ENCODE measurements around the gene CNR1. TPM values are rescaled to one million over a fixed set of nuclear protein-coding genes. Genes with fewer than 3 reads are reported as not detected.

The CNR1 gene
- total RNA-seq, 1 experiment from 2014 or later, result 0.13 TPM

GRCh38 chr6:88137915-88138314 lies 28.2 kb downstream of the CNR1 start:
- Histone ChIP-seq H3K9me3 (ENCODE audit: control insufficient read depth, insufficient read depth, low read depth, low read length) (no peaks in the 10 kb centered on the region), H3K4me3 (ENCODE audit: low read depth in 2 of 2, low read length in 2 of 2) (no peak overlapping the region), H3K4me1 (ENCODE audit: control insufficient read depth, insufficient read depth, low read length) (no peaks in the 10 kb centered on the region), H3K36me3 (ENCODE audit: control insufficient read depth, insufficient read depth, low read length) (no peaks in the 10 kb centered on the region), H3K27ac (ENCODE audit: low read length) (no peak overlapping the region), H3K27me3 (ENCODE audit: control insufficient read depth, insufficient read depth, low read length) (no peaks in the 10 kb centered on the region; the same call in 1 of the 2 replicates)
- intact Hi-C loops (cut with micrococcal nuclease; ENCODE audit: unreplicated experiment), result no loop called here
- ChIA-PET POLR2A (no interaction called here), CTCF (no interaction called here)
- no peak for TF ChIP-seq REST (IDR thresholded peaks at IDR 0.05; ENCODE audit: insufficient read depth in 1 of 2, low read depth in 2 of 2, low read length in 1 of 2)
- no peak for TF ChIP-seq TCF7L2 (IDR thresholded peaks at IDR 0.05; ENCODE audit: low read depth, low read length)
- no peak for TF ChIP-seq POLR2AphosphoS5 (IDR thresholded peaks at IDR 0.05; ENCODE audit: low read depth, low read length)
- TF ChIP-seq CTCF (IDR thresholded peaks at IDR 0.05), result no peak
- TF ChIP-seq SIN3A (IDR thresholded peaks at IDR 0.05; ENCODE audit: borderline replicate concordance, insufficient read depth, low read depth, low read length), result no peak
- in situ Hi-C loops (cut with HindIII; ENCODE audit: low pct_unique_long_range_greater_than_20kb, low sequenced_read_pairs), result no loop called here
- ATAC-seq (no peak), DNase-seq (ENCODE audit: low read depth, low spot score) (no peak)
- BruUV-seq (replicated peaks), result no TSS peak

- TF ChIP-seq TCF7L2 (IDR thresholded peaks at IDR 0.05; ENCODE audit: low read depth, low read length) (no peak), SIN3A (IDR thresholded peaks at IDR 0.05; ENCODE audit: borderline replicate concordance, insufficient read depth, low read depth, low read length) (no peak), POLR2AphosphoS5 (IDR thresholded peaks at IDR 0.05; ENCODE audit: low read depth, low read length) (no peak), REST (IDR thresholded peaks at IDR 0.05; ENCODE audit: insufficient read depth in 1 of 2, low read depth in 2 of 2, low read length in 1 of 2) (no peak), CTCF (IDR thresholded peaks at IDR 0.05) (no peak)
- Histone ChIP-seq H3K4me3 (ENCODE audit: low read depth in 2 of 2, low read length in 2 of 2) (no peak overlapping the region), H3K9me3 (ENCODE audit: control insufficient read depth, insufficient read depth, low read depth, low read length) (no peaks in the 10 kb centered on the region), H3K27me3 (ENCODE audit: control insufficient read depth, insufficient read depth, low read length) (no peaks in the 10 kb centered on the region; the same call in 1 of the 2 replicates), H3K27ac (ENCODE audit: low read length) (no peak overlapping the region), H3K4me1 (ENCODE audit: control insufficient read depth, insufficient read depth, low read length) (no peaks in the 10 kb centered on the region), H3K36me3 (ENCODE audit: control insufficient read depth, insufficient read depth, low read length) (no peaks in the 10 kb centered on the region)
- in situ Hi-C loops (cut with HindIII; ENCODE audit: low pct_unique_long_range_greater_than_20kb, low sequenced_read_pairs) (no loop called here), intact Hi-C loops (cut with micrococcal nuclease; ENCODE audit: unreplicated experiment) (no loop called here)
- DNase-seq (ENCODE audit: low read depth, low spot score) (no peak), ATAC-seq (no peak)
- CTCF ChIA-PET, result no interaction called here
- POLR2A ChIA-PET, result no interaction called here
- BruUV-seq (replicated peaks), result no TSS peak
Observed at GRCh38 chr6:88135578-88136114, 30.5 kb downstream of the CNR1 start.
